SK-N-SH treated with all-trans-retinoic acid at 6 μM for 48 hours (cell line): Measurements from ENCODE around the gene CLEC3B.

Experiments used
- CSDC2 ChIP-seq: fragments of 250-450 bp; sonication (Bioruptor Pico); IDR thresholded peaks from 2 replicates; pipeline ENCODE4 v1.5.0; 2020; ENCODE audit warnings: mild to moderate bottlenecking, moderate library complexity
- ESRRG ChIP-seq: fragments of 250-450 bp; sonication (Bioruptor Pico); IDR thresholded peaks from 2 replicates; pipeline ENCODE4 v1.6.1; 2021; ENCODE audit warnings: mild to moderate bottlenecking
- OSR1 ChIP-seq: fragments of 250-450 bp; sonication (Bioruptor Pico); IDR thresholded peaks from 2 replicates; pipeline ENCODE4 v1.8.0; 2022; ENCODE audit warnings: moderate library complexity, mild to moderate bottlenecking, inconsistent platforms
- PPARA ChIP-seq: fragments of 250-450 bp; sonication (Bioruptor Pico); IDR thresholded peaks from 2 replicates; pipeline ENCODE4 v1.5.0; 2020; ENCODE audit warnings: mild to moderate bottlenecking, borderline replicate concordance
- RARB ChIP-seq: fragments of 250-450 bp; sonication (Bioruptor Pico); IDR thresholded peaks from 2 replicates; pipeline ENCODE4 v1.8.0; 2021; ENCODE audit warnings: mild to moderate bottlenecking, moderate library complexity
- ZFP3 ChIP-seq: fragments of 250-450 bp; sonication (Bioruptor Pico); IDR thresholded peaks from 2 replicates; pipeline ENCODE4 v1.5.0; 2020; ENCODE audit warnings: mild to moderate bottlenecking, moderate library complexity
- ZNF565 ChIP-seq: fragments of 450-650 bp; formaldehyde crosslinking; conservative IDR thresholded peaks from 2 replicates; pipeline ENCODE4 v1.5.0; 2020; ENCODE audit warnings: low read depth, mild to moderate bottlenecking, moderate library complexity
- TF ChIP-seq, protein P1 (sequence below): fragments of 250-450 bp; sonication (Bioruptor Pico); IDR thresholded peaks from 2 replicates; pipeline ENCODE4 v1.8.0; 2020; ENCODE audit warnings: mild to moderate bottlenecking, moderate library complexity, borderline replicate concordance
- TF ChIP-seq, protein P2 (sequence below): fragments of 250-450 bp; sonication (Bioruptor Pico); IDR thresholded peaks from 2 replicates; pipeline ENCODE4 v1.8.0; 2021; ENCODE audit warnings: low read depth, mild to moderate bottlenecking, moderate library complexity, borderline replicate concordance
- TF ChIP-seq, protein P3 (sequence below): fragments of 250-450 bp; sonication (Bioruptor Pico); IDR thresholded peaks from 2 replicates; pipeline ENCODE4 v1.5.1; 2021; ENCODE audit warnings: mild to moderate bottlenecking, moderate library complexity
- TF ChIP-seq, protein P4 (sequence below): fragments of 250-450 bp; sonication (Bioruptor Pico); IDR thresholded peaks from 2 replicates; pipeline ENCODE4 v1.5.0; 2020; ENCODE audit warnings: mild to moderate bottlenecking, moderate library complexity

DNA sequence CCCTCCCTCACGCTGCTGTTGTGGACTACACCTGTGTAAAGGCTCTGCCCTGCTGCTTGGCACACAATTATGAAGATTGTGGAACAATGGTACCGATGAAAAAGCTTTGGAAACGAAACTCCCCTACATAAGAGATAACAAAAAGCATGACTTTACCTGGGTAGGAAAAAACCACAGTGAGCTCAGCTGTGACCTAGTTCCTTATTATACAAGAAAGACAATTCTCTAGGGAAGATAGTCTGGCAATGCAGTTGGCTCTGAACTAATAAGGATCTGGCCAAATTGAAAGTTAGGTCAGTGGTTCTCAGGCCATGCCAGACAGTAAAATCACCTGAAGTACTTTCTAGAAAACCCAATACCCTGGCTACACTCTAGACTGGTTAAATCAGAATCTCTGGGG lies 16.1 kb downstream of the CLEC3B start:
- TF ChIP-seq ZFP3 (CRISPR knock-in tag) (no peak), OSR1 (no peak), RARB (CRISPR knock-in tag) (no peak), CSDC2 (no peak), ZNF565 (CRISPR knock-in tag) (no peak), PPARA (CRISPR knock-in tag) (no peak), ESRRG (CRISPR knock-in tag) (no peak)
- TF ChIP-seq, protein P1, sequence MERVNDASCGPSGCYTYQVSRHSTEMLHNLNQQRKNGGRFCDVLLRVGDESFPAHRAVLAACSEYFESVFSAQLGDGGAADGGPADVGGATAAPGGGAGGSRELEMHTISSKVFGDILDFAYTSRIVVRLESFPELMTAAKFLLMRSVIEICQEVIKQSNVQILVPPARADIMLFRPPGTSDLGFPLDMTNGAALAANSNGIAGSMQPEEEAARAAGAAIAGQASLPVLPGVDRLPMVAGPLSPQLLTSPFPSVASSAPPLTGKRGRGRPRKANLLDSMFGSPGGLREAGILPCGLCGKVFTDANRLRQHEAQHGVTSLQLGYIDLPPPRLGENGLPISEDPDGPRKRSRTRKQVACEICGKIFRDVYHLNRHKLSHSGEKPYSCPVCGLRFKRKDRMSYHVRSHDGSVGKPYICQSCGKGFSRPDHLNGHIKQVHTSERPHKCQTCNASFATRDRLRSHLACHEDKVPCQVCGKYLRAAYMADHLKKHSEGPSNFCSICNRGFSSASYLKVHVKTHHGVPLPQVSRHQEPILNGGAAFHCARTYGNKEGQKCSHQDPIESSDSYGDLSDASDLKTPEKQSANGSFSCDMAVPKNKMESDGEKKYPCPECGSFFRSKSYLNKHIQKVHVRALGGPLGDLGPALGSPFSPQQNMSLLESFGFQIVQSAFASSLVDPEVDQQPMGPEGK, result no peak
- TF ChIP-seq, protein P2, sequence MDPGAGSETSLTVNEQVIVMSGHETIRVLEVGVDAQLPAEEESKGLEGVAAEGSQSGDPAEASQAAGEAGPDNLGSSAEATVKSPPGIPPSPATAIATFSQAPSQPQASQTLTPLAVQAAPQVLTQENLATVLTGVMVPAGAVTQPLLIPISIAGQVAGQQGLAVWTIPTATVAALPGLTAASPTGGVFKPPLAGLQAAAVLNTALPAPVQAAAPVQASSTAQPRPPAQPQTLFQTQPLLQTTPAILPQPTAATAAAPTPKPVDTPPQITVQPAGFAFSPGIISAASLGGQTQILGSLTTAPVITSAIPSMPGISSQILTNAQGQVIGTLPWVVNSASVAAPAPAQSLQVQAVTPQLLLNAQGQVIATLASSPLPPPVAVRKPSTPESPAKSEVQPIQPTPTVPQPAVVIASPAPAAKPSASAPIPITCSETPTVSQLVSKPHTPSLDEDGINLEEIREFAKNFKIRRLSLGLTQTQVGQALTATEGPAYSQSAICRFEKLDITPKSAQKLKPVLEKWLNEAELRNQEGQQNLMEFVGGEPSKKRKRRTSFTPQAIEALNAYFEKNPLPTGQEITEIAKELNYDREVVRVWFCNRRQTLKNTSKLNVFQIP (CRISPR knock-in tag), result no peak
- TF ChIP-seq, protein P3, sequence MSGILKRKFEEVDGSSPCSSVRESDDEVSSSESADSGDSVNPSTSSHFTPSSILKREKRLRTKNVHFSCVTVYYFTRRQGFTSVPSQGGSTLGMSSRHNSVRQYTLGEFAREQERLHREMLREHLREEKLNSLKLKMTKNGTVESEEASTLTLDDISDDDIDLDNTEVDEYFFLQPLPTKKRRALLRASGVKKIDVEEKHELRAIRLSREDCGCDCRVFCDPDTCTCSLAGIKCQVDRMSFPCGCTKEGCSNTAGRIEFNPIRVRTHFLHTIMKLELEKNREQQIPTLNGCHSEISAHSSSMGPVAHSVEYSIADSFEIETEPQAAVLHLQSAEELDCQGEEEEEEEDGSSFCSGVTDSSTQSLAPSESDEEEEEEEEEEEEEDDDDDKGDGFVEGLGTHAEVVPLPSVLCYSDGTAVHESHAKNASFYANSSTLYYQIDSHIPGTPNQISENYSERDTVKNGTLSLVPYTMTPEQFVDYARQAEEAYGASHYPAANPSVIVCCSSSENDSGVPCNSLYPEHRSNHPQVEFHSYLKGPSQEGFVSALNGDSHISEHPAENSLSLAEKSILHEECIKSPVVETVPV (CRISPR knock-in tag), result no peak
- TF ChIP-seq, protein P4, sequence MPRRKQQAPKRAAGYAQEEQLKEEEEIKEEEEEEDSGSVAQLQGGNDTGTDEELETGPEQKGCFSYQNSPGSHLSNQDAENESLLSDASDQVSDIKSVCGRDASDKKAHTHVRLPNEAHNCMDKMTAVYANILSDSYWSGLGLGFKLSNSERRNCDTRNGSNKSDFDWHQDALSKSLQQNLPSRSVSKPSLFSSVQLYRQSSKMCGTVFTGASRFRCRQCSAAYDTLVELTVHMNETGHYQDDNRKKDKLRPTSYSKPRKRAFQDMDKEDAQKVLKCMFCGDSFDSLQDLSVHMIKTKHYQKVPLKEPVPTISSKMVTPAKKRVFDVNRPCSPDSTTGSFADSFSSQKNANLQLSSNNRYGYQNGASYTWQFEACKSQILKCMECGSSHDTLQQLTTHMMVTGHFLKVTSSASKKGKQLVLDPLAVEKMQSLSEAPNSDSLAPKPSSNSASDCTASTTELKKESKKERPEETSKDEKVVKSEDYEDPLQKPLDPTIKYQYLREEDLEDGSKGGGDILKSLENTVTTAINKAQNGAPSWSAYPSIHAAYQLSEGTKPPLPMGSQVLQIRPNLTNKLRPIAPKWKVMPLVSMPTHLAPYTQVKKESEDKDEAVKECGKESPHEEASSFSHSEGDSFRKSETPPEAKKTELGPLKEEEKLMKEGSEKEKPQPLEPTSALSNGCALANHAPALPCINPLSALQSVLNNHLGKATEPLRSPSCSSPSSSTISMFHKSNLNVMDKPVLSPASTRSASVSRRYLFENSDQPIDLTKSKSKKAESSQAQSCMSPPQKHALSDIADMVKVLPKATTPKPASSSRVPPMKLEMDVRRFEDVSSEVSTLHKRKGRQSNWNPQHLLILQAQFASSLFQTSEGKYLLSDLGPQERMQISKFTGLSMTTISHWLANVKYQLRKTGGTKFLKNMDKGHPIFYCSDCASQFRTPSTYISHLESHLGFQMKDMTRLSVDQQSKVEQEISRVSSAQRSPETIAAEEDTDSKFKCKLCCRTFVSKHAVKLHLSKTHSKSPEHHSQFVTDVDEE, result no peak
